ENCODE results near the gene ENTR1.

The ENTR1 gene, protein sequence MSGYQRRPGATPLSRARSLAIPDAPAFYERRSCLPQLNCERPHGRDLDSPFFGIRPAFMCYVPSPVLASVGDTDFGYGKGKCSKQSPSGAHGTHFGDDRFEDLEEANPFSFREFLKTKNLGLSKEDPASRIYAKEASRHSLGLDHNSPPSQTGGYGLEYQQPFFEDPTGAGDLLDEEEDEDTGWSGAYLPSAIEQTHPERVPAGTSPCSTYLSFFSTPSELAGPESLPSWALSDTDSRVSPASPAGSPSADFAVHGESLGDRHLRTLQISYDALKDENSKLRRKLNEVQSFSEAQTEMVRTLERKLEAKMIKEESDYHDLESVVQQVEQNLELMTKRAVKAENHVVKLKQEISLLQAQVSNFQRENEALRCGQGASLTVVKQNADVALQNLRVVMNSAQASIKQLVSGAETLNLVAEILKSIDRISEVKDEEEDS

DNA sequence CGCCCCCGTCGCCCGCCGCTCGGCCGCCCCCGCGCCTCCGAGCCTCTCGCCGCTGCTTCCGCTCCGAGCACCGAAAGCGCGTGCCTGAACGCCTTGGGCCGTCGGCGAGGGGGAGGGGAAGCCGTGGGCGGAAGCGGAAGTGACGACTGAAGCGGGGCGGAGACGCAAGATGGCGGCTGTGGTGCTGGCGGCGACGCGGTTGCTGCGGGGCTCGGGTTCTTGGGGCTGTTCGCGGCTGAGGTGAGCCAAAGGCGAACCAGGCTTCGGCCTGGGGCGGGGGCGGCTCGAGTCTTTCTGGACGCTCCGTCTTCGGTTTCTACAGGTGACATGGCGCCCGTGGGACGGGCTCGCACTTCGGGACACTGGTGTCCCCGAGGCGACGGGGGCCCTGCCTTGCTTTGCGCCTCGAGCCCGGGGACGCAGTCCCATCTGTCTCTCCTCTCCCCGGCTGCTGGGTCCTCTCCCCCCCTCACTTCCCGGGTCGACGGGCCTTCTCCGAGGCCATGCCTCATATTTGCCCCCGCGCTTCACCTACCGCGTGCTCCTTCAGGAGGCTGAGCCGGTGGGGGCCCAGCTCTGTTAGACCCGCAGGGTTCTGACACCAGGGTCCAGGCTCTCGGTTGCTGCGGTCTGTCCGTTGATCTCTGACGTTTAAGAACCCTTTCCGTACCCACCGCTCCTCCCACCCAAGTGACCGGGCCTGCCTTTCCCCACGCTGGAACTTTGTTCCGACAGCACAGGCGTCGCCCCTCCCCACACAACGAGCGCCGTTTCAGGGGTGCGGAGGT is at the start of gene ENTR1, which contains the start of gene PMPCA:
Gene ENTR1, minus strand, starts transcription at position 115 of the 788 bp plus-strand sequence. CDS start 217 bp downstream, outside the sequence.
Gene PMPCA, plus strand, starts transcription at position 159 of the 788 bp plus-strand sequence. Its CDS starts 11 bp downstream, at position 170.
- TF ChIP-seq GATA1 (IDR thresholded peaks at IDR 0.05; ENCODE audit: low read depth, low read length) (no peak), POLR2A (IDR thresholded peaks at IDR 0.05; ENCODE audit: low read length) (peak; percentile 86)
- DNase-seq = peak; percentile 93 to 96

DNA sequence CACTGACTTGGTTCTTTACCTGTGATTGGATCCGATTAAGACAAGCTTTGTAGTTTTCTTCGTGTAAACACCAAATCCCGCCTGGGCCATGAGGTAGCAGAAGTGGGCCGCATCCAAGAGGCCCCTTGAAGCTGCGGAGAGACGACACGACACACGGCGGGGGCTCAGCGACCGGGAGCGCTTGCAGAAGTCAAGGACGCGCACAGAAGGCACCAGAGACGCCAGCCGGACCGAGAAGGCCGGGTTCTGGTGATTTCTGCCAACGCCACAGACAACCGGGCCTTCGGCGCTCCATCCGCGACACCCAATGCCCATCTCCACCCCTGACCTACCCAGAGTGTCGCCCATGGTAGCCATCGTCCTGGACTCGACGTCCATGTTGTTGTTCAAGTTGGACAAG is 49.0 kb upstream of the ENTR1 start:
- TF ChIP-seq POLR2A (IDR thresholded peaks at IDR 0.05; ENCODE audit: low read length) (no peak), GATA1 (IDR thresholded peaks at IDR 0.05; ENCODE audit: low read depth, low read length) (no peak)
- DNase-seq = no peak

DNA sequence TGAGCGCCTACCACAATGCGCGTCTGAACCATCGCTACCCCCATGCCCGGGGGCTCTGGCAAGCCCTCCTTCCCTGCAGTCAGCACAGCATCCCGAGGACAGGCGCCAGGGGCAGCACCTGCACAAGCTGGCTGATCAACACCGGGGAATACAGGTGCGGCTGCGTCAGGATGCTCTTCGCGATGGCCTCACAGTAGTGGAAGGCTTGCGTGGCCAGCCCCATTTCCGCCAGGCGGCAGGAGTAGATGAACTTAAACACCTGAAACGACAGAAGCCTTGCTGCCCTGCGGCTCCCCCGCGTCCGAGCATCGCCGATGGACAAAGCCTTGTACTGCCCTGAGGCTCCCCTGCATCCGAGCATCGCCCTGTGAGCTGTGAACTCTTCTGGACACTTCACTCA is 46.9 kb upstream of the ENTR1 start:
- TF ChIP-seq GATA1 (IDR thresholded peaks at IDR 0.05; ENCODE audit: low read depth, low read length) = no peak
- no peak for TF ChIP-seq POLR2A (IDR thresholded peaks at IDR 0.05; ENCODE audit: low read length)
- no peak for DNase-seq

DNA sequence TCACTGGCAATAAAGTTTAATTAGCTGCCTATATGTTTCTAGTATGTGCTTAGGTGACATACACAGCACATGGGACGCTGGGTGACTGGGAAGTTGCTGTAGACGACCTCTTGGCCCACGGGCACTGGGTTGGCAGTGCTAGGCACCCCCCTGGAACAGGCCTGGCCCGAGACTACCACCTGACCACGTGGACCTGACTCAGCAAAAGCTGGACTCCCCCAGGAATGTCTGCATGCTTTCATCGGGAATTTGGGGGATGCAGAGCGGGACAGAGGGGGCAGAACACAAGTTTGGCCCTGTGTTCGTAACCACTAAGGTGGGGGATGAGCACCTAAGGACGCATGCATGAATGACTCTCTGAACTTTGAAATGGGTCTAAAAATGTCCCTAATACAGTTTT is 45.8 kb upstream of the ENTR1 start:
- TF ChIP-seq POLR2A (IDR thresholded peaks at IDR 0.05; ENCODE audit: low read length) (no peak), GATA1 (IDR thresholded peaks at IDR 0.05; ENCODE audit: low read depth, low read length) (no peak)
- DNase-seq = no peak

DNA sequence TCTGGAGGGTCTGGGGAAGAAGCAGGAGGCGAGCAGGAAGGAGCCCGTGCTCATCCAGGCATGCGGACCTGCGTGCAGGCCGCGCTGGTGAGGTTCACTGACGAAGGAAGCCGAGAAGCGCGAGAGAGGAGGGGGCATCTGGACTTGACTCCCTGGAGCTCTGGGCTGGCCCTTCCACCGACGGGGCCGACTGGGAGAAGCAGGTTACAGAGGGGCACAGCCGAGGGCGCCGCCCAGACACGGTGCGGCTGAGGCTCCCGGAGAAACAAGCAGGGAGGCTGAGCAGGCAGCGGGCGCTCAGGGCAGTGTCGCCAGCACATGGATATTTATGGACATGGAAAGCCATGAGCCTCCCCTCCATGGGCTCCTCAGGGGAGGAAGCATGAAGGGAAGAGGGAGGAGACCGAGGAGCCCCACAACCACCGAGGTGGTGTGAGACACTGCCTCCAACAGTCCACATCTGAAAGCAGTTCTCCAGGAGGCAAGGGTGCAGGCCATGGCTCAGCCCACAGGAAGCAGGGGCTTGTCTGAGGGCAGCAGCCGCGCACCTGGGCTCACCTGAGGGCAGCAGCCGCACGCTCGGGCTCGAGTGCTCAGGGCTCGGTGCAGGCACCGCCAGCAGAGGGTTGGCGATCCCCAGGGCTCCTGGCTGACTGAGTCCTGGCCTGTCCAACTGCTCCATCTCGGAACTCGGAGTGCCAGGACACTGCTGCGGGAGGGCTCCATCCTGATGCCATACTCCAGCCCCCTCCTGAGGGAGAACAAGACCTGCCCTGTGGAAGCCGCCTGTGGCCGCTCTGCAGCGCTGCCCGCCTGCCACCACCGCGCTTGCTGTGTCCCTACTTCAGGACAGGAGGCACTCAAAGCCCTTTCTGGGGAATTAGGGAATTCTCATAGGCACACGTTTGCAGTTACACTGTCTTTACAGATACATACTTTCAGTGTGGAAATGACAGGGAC is 44.9 kb upstream of the ENTR1 start:
- no peak for DNase-seq
- TF ChIP-seq GATA1 (IDR thresholded peaks at IDR 0.05; ENCODE audit: low read depth, low read length) = no peak
- TF ChIP-seq POLR2A (IDR thresholded peaks at IDR 0.05; ENCODE audit: low read length) = no peak

DNA sequence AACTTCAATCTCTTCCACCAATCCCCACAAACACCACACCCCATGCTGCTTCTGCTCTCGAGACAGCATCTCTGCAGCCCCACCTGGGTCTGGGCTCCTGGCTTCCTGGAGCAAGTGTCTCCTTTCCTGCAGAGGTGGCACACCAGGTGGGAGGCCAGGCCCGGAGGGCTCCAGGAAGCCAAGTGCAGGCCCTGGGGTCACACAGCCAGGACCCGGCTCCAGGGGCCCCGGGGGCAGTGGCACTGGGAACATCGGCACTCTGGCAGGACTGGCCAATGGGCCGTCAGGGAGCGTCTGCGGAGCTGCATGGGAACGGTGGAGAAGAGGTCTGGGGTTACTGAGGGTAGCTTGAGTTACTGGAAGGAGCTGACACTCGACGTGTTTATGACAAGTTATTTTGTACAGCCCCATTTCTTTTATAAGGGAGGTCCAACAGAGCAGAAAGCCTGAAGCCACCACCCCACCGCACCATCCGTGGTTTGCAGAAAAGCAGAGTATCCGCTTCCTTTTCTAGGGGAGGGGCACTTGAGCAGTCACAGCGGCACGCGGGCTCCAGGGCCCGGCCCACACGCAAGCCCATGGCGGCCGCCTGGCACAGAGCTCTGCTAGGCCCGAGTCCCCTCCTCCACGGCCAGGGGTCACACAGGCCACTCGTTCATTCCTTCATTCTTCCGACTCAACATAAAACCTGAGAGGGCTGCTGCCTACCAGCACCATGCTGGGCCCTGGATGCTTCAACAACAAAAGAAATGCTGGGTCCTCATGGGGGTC is 43.8 kb upstream of the ENTR1 start:
- no peak for DNase-seq
- TF ChIP-seq POLR2A (IDR thresholded peaks at IDR 0.05; ENCODE audit: low read length) (no peak), GATA1 (IDR thresholded peaks at IDR 0.05; ENCODE audit: low read depth, low read length) (no peak)

DNA sequence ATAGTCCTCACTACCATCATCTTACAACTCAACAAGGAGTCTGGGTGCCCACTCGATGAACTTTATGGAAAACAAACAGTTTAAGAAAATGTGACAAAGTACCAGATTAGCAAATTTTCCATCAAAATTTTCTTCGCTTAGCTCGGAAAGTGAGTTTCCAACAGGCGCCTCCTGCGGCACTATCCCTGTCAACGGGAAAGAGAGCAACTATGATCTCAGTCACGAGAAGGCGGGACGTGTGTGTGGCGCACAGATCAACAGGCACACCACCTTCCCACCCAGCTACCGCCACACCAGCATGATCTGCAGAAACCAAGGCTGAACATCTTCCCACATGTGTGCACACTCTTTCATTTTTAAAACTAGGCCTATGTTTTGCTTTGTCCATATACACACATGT is 42.9 kb upstream of the ENTR1 start:
- DNase-seq = no peak
- TF ChIP-seq POLR2A (IDR thresholded peaks at IDR 0.05; ENCODE audit: low read length) (no peak), GATA1 (IDR thresholded peaks at IDR 0.05; ENCODE audit: low read depth, low read length) (no peak)

DNA sequence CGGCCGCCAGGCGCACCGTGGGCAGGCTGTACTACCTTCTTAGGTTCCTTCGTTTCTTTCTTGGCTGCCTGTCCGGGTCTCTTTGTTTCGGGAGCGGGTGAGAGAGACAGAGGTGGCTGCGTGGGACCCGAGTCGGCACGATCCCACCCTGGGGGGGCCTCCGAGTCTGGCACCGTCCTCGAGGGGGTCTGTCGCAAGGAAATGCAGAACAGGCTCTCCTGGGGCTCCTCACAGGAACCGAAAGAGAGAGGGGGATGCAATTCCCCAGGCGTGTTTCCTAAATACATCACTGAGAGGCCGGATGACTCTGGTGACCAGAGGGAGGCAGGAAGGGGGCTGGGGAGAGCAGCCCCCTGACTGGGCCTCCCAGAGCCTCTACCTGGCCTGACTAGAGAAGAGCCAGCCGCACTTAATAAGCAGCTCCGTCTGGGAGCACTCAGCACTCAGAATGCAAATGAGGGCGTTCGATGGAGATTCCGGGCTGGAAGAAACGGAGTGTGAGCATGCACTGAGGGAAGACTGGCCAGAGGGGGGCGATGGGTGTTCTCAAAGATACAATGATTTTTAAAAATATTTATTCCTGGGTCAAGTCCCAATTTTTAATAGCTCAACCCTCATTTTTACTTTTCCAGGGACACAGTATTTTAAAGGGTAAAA is 40.9 kb upstream of the ENTR1 start:
- no peak for DNase-seq
- TF ChIP-seq GATA1 (IDR thresholded peaks at IDR 0.05; ENCODE audit: low read depth, low read length) = no peak
- no peak for TF ChIP-seq POLR2A (IDR thresholded peaks at IDR 0.05; ENCODE audit: low read length)

DNA sequence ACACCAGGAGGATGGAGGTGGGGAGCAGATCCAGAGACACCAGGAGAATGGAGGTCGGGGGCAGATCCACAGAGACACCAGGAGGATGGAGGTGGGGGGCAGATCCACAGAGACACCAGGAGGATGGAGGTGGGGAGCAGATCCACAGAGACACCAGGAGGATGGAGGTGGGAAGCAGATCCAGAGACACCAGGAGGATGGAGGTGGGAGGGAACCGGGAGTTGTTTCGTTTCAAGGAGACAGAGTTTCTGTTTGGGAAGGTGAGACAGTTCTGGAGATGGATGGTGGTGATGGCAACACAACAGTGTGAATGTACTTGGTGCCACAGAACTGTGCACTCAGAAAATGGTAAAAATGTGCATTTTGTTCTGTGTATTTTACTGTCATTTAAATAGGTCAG is 38.2 kb upstream of the ENTR1 start:
- TF ChIP-seq POLR2A (IDR thresholded peaks at IDR 0.05; ENCODE audit: low read length) (no peak), GATA1 (IDR thresholded peaks at IDR 0.05; ENCODE audit: low read depth, low read length) (no peak)
- DNase-seq = no peak

DNA sequence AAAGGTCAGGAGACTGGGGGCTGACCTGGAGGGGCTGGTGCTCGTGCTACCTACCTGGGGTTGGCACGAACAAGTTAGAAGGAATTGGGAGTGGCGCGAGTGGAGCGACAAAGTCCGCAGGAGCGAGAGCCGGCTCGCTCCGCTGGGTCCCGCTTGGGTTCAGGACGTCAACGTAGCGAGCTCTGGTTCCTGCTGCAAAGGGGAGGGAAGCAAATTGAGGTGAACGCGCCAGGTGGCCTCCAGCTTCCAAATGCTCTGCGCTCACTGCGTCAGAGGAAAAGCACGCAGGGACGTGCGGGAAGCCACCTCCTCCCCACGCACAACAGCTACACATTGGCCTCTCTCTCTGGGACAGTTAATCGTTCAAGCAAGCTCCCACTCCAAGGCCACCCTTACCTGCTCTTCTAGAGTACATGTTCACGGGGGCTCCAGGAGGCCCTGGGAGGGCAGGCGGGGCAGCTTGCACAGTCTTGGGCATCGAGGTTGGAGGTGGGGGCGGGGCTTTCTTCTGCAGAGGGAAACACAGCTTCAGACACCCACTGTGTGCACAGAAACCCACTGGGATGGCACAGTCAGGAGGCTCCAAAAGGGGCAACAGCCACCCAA is 36.9 kb upstream of the ENTR1 start:
- DNase-seq = no peak
- TF ChIP-seq POLR2A (IDR thresholded peaks at IDR 0.05; ENCODE audit: low read length) (no peak), GATA1 (IDR thresholded peaks at IDR 0.05; ENCODE audit: low read depth, low read length) (no peak)

DNA sequence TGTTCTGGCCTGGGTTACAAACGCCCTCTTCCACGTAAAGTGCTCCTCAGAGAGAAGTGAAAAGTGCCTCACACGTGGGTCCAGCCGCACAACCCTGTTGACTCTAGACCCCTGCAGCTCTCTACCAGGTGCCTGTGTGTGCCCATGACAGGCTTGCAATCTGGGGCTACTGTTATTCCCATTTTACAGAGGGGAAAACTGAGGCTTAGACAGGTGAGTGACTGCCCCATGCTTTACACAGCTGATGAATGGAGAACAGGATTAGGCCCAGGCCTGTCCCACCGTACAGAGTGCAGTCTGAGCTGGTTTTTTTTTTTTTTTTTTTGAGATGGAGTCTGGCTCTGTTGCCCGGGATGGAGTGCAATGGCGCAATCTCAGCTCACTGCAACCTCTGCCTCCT is 35.4 kb upstream of the ENTR1 start:
- TF ChIP-seq POLR2A (IDR thresholded peaks at IDR 0.05; ENCODE audit: low read length) (no peak), GATA1 (IDR thresholded peaks at IDR 0.05; ENCODE audit: low read depth, low read length) (no peak)
- no peak for DNase-seq

DNA sequence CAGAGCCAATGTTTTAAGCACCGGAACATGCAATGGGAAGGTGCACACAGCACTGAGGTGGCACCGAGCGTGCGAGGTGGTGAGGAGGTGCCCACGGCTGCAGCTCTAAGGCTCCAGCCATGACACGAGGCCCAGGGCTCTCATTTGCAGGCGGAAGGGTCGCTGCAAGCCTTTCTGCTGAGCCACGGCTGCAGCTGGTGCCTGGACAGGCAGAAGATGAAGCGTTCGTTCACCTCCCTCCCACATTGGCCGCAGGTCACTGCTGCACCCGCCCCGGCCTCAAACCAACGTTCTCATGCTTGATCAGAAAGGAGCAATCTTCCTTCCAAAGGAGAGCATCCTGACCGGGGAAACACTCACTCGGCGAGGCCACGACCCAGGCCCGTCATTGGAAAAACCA is 33.7 kb upstream of the ENTR1 start:
- DNase-seq = no peak
- TF ChIP-seq POLR2A (IDR thresholded peaks at IDR 0.05; ENCODE audit: low read length) (no peak), GATA1 (IDR thresholded peaks at IDR 0.05; ENCODE audit: low read depth, low read length) (no peak)
